DOHH2 (cell line): ENCODE data around the gene TRIML2.

Experiments
- CTCF ChIP-seq: fragments of 200-600 bp; sonication (generic); IDR thresholded peaks from one replicate; pipeline ENCODE4 v1.5.1; 2014; ENCODE audit warnings: antibody characterized with exemption, mild to moderate bottlenecking, low read depth, low read length; ENCODE audit not compliant: poor library complexity, severe bottlenecking
- EZH2phosphoT487 ChIP-seq: fragments of 200-600 bp; sonication (generic); IDR thresholded peaks from 2 replicates; pipeline ENCODE4 v1.6.1; 2017; ENCODE audit warnings: borderline replicate concordance, mild to moderate bottlenecking, antibody characterized with exemption, low read length, moderate library complexity, mixed read lengths

- TF ChIP-seq CTCF (no peak), EZH2phosphoT487 (no peak)
Measured at GRCh38 chr4:188111955-188112354, 2.6 kb upstream of the TRIML2 start.
